Measurements from ENCODE around the gene PSMB4.
A peak's percentile ranks its signal among the peaks of the same experiment; 100 is the strongest.
"Not testable (repeated sequence)": the region's sequence is repeated elsewhere in the genome, so short reads cannot be mapped to it uniquely, and the experiment has no call there.

The PSMB4 gene

DNA sequence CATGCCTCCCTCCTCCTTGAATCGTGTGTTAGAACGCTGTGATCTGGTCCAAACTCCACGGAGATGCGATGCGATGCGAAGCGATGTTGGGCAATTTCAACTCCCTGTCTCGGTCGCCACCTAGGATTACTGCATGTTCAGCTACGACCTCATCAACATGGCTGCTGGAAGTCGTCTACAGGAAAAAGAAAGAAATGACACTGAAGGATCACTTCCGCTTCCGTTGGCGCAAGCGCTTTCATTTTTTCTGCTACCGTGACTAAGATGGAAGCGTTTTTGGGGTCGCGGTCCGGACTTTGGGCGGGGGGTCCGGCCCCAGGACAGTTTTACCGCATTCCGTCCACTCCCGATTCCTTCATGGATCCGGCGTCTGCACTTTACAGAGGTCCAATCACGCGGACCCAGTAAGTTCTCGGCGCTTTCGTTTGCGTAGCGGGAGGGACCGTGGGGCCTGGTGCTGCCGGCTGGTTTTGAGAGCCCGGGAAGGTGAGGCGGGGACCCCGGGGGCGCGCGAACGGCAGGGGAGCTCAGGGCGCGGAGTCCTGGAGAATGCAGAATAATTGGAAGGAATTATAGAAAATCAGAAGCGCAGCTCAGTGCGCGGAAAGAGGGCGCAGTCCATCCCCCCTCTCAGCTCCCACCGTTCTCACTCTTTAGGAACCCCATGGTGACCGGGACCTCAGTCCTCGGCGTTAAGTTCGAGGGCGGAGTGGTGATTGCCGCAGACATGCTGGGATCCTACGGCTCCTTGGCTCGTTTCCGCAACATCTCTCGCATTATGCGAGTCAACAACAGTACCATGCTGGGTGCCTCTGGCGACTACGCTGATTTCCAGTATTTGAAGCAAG lies at the start of gene PSMB4:
PSMB4 (plus strand) TSS at position 250 of the 848 bp plus-strand sequence; CDS start at position 265, 15 bp downstream.
- DNase-seq: peak; percentile 76
- ATAC-seq: peak; percentile 84

DNA sequence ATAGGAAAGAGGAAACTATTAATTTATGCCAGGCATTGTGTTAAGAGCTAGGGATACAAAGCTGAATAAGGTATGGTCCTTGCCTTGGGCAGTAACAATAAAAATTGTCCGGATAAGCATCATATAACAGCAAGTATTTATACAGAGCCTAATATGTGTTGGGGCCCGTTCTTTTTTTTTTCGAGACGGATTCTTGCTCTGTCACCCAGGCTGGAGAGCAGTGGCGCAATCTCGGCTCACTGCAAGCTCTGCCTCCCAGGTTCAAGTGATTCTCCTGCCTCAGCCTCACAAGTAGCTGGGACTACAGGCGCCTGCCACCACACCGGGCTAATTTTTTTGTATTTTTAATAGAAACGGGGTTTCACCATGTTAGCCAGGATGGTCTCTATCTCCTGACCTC lies 49.0 kb upstream of the PSMB4 start:
- ATAC-seq, DNase-seq: not testable (repeated sequence)

DNA sequence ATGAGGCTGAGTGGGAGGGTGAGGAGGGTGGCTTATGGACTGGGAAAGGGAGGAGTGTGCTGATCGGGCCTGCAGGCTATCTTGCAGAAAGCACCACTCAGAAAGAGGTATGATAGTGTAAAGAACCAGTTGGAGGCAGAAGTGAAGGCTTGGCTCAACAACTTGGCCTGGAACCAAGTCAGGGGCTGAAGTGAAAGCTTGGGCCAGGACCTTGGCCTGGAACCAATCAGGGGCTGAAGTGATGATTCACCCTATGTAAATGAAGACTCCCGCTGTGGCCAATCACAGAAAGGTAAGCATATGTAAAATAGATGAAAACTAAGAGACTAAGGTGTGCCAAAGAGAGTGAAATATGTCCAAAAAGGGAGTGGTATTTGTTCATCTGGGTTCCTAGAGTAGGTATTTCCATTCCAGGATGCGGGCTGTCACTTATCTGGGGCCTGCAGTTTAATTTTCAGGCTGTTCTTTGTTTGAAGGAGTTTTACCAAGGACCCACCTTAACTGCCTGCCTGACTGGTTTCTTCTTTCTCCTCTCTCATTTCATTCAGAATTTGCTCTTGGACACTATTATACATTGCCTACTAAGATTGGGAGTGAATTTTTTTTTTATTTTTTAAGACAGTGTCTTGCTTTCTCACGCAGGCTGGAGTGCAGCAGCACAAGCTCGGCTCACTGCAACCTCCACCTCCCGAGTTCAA lies 47.2 kb upstream of the PSMB4 start:
- ATAC-seq (no peak), DNase-seq (no peak)

DNA sequence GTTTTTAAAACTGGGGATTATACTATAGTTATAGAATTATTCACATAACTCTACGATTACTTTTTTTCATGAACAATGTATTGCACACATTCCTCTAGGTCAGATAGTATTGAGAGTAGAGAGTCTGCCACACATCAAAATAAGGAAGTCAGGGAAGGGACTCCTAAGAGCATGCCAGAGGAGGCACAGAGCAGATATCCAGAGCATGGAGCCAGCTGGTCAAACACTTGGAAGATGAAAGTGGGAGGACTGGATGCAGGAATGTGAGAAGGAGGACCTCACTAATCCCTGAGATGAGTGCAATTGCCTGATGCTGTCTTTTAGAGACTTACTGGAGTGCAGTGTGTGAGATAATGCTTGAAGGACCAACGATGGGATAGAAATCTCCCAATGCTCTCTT lies 42.7 kb upstream of the PSMB4 start:
- no peak for ATAC-seq
- no peak for DNase-seq

DNA sequence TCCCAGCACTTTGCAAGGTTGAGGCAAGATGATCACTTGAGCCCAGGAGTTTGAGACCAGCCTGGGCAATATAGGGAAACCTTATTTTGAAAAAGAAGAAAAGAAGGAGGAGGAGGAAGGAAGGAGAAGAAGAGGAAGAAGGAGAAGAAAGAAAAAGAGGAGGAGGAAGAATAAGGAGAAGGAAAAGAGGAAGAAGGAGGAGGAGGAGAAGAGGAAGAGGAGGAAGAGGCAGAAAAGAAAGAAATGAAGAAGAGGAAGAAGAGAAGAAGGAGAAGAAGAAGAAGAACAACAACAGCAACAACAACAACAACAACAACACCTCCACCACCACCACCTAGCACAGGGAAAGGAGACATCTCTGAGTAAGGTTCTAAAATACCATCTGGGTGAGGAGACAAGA lies 37.5 kb upstream of the PSMB4 start:
- ATAC-seq: no peak
- DNase-seq: no peak

DNA sequence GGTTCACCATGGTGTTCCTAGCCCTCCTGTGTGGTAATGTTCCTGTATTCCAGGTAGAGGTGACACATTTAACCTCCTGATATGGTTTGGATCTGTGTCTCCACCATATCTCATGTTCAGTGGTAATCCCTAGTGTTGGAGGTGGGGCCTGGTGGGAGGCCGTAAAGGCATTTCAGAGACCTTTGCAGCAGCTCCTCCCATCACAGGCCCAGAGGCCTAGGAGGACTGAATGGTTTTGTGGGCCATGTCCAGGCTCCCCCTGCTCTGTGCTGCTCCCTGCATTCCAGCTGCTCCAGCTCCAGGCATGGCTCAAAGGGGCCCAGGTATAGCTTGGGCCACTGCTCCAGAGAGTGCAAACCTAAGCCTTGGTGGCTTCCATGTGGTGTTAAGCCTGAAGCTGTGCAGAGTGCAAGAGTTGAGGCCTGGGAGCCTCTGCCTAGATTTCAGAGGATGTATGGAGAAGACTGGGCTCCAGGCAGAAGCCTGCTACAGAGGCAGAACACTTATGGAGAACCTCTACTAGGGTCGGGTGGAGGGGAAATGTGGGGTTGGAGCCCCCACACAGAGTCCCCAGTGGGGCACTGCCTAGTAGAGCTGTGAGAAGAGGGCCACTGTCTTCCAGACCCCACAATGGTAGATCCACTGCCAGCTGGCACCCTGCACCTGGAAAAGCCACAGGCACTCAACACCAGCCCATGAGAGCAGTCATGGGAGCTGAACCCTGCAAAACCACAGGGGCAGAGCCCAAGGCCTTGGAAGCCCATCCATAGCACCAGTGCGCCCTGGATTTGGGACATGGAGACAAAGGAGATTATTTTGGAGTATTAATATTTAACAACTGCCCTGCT lies 36.8 kb upstream of the PSMB4 start:
- ATAC-seq: no peak
- DNase-seq: no peak

DNA sequence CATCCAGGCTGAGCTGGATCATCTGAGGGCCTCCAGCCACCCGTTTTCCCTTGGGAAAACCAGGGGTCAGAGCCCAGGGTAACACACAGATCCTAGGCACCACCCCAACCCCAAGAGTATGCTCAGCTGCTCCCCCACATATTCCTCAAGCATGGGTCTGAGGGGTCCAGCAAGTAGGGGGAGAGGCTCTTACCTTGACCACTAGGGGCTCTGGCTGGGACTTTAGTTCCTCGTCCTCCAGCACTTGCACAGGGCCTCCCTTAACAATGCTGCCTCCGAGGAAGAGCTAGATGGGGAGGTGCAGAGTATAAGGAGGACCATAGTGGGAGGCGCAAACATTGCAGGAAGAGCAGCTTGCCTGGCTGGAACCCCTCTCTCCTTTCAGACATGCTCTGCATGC lies 34.4 kb upstream of the PSMB4 start:
- ATAC-seq: no peak
- no peak for DNase-seq

DNA sequence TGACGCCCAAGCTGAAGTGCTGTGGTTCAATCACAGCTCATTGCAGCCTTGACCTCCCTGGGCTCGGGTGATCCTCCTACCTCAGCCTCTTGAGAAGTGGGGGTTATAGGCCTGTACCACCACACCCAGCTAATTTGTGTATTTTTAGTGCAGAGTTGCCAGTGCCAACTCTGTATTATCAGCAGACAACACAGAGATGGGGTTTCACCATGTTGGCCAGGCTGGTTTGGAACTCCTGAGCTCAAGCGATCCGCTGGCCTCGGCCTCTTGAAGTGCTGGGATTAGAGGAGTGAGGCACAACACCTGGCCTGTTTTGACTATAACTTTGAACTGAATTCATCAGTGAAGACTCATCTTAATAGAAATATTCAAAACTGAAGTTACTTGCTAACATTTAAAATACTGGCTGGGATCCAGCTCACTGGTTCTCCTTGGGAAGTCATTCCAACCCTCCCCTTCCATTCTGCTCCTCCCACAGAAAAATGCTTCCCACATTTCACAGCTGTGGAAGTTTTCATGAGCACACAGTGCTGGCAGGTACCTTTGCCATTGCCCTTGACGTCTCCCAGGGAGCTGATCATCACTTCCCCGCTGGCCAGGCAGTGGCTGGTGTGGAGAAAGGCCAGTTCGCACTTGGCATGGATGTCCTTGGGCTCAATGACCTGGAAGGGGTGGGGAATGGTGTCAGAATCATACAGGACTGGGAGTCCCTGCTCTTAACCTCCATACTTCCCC lies 31.5 kb upstream of the PSMB4 start:
- no peak for DNase-seq

DNA sequence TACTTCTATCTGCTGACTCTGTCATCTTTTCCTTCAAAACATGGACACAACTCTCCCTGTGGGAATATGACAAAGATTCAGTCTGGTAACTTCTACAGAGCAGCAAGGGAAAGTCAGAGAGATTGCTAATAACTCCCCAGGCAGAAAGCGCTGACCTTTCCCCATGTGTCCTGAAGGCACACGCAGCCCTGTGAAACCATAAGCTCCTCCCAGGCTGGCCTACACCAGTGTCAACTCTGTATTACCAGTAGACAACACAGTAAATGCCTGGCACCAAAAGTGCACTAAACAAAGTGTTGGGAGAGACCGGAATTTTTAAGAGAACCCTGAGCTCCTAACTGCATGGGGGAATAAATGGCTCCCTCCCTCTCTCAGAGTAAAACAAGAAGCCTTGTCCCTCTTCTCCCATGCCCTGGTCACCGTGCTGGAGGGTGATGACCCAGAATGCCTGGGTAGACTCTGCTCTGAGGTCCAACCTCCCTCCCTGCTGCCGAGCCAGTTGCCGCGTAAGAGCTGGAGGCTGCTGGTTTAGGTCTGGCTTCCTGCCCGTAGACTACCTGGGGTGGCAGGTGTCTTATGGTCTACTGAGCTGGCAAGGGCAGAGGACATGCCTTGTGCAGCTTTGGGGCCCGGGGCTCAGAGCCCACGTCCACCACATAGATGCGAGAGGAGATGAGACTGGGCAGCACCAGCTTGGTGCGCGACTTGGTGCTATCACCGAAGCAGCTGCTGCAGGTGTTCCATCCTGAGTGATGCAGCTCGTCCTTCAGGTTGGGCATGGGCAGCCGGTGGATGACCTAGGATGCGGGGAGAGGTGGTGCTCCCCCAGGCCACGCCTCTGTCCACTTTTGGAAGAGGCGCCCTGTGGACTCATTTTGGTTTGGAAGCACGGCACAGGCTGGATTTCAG lies 30.7 kb upstream of the PSMB4 start:
- ATAC-seq: no peak
- DNase-seq: no peak

More for the DNA sequence above, 31.5 kb upstream of the PSMB4 start:
- no peak for ATAC-seq

DNA sequence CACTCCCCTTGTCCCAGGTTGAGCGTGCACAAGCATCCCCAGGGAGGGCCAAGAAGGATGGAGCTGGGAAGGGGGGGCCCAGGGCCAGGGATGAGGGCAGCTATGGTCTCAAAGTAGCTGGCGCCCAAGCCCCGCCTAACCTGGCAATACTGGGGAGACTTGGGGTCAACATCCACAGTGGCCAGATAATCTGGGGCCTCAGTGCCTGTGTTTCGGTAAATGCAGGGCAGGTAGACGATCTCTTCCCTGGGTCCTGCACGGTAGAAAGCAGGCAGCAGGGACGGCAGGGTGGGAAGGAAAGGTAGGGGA lies 30.1 kb upstream of the PSMB4 start:
- no peak for ATAC-seq

DNA sequence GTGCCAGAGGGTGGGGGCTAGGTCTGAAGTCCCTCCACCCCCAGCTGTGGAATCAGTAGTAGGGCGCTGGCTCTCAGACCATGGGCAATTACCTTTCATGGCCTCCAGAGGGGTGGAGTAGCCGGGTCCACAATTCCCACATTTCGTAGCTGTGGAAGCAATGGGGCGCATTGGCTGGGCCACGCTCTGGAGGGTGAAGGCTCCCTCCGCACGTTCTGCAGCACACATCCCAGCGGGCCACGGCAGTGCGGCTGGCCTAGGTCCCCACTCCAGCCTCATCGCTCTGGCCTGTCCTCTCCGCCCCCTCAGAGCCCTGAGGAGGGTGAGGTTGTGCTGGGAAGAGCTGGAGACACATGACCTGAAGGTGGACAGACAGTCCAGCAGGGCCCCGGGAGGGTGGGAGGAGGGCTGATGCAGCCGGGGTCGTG lies 29.7 kb upstream of the PSMB4 start:
- ATAC-seq (no peak), DNase-seq (no peak)

More for the DNA sequence above, 30.1 kb upstream of the PSMB4 start:
- no peak for DNase-seq

DNA sequence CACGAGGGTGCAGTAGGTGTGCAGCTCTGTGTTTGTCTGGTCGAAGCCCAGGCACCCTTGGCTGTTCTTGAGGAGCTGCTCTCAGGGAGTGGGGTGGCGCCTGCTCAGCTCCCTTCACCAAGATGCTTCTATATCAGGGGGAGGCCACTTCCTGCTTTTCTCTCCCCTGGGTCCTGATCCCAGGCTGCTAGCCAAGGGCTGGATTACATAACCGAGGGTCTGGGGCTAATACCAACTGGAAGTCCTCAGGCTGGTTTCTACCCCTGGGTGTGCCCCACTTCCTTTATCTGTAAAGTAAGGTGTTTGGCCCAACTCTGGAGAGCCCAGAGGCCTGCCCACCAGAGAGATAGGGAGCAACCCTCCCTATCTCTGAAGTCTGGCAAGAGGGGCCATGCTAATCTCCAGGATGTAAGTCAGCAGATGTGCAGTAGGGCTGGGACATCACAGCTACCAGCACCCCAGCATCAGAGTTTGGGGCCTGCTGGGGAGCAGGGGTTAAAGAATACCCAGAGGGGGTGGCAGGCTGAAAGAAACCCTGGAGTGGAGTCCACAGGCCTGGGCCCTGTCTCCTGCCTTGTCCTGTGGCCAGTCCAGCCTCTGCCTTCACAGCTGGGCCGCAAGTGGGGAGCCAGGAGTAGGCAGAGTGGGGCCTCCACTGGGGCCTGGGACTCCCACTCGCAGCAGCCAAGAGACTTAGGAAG lies 29.0 kb upstream of the PSMB4 start:
- ATAC-seq: no peak
- DNase-seq: no peak

DNA sequence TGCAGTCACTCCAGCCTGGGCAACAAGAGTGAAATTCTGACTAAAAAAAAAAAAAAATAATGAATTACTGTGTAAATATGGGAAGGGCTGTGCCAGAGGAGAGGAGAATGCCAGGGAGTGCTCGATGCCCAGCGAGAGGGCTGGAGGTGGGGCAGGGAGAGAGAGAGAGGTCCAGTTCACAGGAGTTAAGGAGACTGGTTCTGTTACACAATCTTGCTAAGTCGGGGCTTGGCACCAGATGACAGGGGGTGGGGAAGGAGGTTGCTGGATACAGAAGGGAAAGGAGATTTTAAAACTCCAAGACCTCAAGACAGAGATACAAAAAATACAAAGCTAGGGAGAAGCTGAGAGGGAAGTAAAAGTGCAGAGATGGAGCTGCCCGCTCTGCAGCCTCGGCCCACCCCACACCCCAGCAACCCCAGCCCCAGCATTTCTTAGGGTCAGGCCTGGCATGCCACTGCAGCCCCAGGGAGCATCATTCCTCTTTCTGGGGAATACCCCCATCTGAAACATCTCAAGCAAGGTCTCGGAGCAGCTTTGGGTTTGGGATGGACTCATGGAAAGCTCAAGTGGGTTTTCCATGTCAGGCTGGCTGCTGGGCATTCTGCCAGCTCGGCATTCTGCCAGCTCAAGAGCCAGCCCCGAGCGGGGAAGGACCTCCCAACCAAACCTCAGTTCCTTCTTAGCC lies 27.9 kb upstream of the PSMB4 start:
- ATAC-seq: no peak

DNA sequence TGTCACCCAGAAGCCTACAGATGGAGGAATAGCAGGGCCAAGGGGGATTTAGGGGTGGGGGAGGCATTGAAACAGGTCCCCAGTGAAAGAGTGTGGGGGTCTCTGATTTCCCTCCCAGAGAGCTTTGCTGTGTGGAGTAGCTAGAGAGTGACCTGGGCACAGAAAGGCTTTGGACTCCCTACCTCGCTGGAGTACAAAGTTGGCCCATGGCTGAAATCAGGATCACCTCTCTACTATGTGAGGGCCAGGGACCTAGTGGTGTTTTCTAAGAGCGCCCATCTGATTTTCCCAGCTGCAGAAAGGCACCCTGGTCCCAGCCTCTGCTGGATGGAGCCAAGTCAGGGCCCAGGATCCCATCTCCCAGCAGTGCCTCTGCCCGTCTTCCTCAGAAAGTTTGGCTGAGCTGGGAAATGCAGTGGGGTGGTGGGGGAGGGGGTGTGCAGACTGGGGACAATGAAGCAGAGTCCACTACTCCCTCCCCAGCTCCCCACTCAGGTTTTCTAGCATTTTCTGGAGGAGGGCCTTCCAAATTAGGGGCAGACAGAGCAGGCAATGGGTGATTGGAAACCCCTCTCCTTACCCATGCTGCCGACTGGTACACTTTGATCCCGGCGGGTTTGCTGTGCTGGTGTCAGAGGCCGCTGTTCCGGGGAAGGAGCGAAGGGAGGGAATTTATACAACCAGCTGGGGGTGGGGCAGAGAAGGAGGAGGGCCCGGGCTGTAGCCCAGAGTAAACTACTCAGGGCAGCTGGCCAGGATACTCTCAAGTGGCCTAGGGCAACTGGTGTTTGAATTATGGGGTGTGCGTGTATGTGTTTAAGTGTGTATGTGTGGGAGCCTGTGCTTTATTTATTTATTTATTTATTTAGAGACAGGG lies 27.1 kb upstream of the PSMB4 start, which contains the start of gene SELENBP1:
SELENBP1 (minus strand) TSS at position 648 of the 877 bp plus-strand sequence; CDS start at position 584, 64 bp downstream.
- DNase-seq (no peak), ATAC-seq (no peak)

More for the DNA sequence above, 27.9 kb upstream of the PSMB4 start:
- no peak for DNase-seq

DNA sequence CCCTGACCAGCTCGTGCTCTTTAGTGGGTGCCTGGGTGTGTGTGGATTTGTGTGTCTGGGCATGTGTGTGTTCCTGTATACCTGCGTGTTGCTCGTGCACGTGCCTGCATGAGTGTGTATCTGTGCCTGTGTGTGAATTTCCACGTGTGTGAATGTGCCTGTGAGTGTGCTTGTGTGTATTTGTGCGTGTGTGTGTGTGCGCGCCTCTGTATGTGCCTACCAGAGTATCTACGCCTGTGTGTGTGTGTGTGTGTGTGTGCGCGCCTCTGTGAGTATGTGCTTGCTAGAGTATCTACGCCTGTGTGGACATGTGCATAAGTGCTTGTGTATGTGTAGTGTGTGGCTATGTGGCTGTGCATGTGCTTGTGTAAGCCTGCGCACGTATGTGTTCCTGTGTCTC lies 26.2 kb upstream of the PSMB4 start:
- DNase-seq (no peak), ATAC-seq (no peak)

DNA sequence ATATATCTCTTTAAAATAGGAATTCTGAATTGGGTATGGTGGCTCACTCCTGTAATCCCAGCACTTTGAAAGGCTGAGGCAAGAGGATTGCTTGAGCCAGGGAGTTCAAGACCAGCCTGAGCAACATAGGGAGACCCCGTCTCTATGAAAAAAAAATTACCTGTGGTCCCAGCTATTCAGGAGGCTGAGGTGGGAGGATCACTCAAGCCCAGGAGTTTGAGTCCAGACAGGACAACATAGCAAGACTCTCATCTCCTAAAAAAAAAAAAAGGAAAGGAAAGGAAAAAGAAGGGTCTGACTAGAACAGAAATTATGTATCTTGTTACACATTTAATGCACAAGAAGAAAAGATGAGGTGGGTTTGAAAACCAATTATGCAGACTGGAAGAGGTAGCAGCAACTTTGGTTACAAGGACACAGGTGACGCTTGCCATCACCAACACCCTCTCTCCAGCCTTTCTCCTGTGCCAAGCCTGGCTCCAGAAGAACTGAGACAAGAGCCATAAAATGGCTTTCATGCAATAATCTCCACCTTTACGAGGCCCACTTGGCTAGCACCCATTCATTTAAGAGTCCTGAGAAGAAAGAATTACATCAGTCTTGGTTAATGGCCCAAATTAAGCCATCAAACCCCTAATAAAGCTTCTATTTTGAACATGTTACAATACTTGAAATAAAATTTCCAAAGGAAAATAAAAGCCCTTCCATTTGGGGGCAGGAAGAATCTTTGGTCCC lies 22.1 kb upstream of the PSMB4 start:
- DNase-seq: no peak

DNA sequence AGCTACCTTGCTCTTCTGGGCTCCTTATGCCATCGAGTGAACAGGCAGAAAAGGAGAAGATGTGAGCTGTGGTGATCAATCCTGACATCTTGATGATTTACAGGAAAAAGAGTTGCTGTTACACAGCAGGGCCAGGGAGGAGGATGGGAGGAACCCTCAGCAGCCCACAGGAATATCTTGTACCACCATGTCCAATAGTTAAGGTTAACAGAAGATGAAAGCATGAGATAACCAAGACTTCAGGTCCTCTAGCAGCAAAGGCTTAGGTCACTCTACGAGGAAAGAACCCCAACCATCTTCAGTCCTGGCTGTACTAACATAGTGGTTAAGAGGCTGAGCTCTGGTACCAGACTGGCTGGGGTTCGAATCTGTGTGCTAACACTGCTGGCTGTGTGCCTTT lies 14.8 kb upstream of the PSMB4 start:
- ATAC-seq (no peak), DNase-seq (no peak)

More for the DNA sequence above, 22.1 kb upstream of the PSMB4 start:
- no peak for ATAC-seq

DNA sequence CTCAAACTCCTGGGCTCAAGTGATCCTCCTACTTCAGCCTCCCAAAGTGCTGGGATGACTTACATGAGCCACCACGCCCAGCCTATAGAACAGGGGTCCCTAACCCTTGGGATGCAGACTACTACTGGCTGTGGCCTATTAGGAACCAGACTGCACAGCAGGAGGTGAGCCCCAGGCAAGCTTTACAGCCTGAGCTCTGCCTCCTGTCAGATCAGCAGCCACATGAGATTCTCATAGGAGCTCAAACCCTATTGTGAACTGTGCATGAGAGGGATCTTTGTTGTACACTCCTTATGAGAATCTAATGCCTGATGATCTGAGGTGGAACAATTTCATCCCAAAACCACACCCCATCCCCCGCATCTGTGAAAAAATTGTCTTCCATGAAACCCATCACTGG lies 13.4 kb upstream of the PSMB4 start:
- DNase-seq: no peak
- no peak for ATAC-seq
